Kidney epithelial cell (primary cell): ENCODE data around the gene MAFG. TPM values are rescaled to one million over a fixed set of nuclear protein-coding genes. Genes with fewer than 3 reads are reported as not detected.
"Not testable (repeated sequence)": the region's sequence is repeated elsewhere in the genome, so short reads cannot be mapped to it uniquely, and the experiment has no call there.

ENCODE experiments used
- DNase-seq: peaks from one replicate; pipeline ENCODE4 v3.0.0-alpha.2; 2010; ENCODE audit warnings: low read depth
- H3K27me3 ChIP-seq: 2 replicates; pipeline ENCODE4 v1.6.0; 2011; ENCODE audit warnings: low read length; ENCODE audit not compliant: control insufficient read depth, insufficient read depth
- H3K36me3 ChIP-seq: 2 replicates; pipeline ENCODE4 v1.5.1; 2011; ENCODE audit warnings: low read length; ENCODE audit not compliant: control insufficient read depth, insufficient read depth
- H3K4me3 ChIP-seq: 2 replicates; pipeline ENCODE4 v1.5.1; 2011; ENCODE audit warnings: low read depth, mild to moderate bottlenecking, control low read depth, low read length
- CTCF ChIP-seq: IDR thresholded peaks from 2 replicates; pipeline ENCODE4 v1.5.1; 2011; ENCODE audit warnings: mild to moderate bottlenecking, moderate library complexity, low read length, control low read depth, inconsistent platforms; ENCODE audit not compliant: insufficient read depth, poor library complexity, severe bottlenecking
- total RNA-seq: library from RNA; depleted of rRNA; stranded (reverse); fragments of >200 nt; gene quantifications from 2 replicates; pipeline ENCODE4 v1.2.3, GENCODE V29; 2015

Gene MAFG
- total RNA-seq, 1 donor from 2014 or later = 41.1 TPM

- TF ChIP-seq CTCF = no peak
- no peaks in the 10 kb centered on the region for H3K36me3 ChIP-seq
- H3K4me3 ChIP-seq = no peak overlapping the region
- no peak for DNase-seq
- H3K27me3 ChIP-seq = peaks cover 28% of the 10 kb centered on the region
Observed at GRCh38 chr17:81954131-81955057, 26.9 kb upstream of the MAFG start.

- DNase-seq, H3K36me3 ChIP-seq, H3K4me3 ChIP-seq: not testable (repeated sequence)
- H3K27me3 ChIP-seq = peaks cover 19% of the 10 kb centered on the region
Observed at GRCh38 chr17:81953443-81953842, 25.9 kb upstream of the MAFG start.

GRCh38 chr17:81952792-81953228 lies 25.3 kb upstream of the MAFG start:
- Histone ChIP-seq H3K27me3 (peaks cover 13% of the 10 kb centered on the region), H3K4me3 (no peak overlapping the region), H3K36me3 (no peaks in the 10 kb centered on the region)
- no peak for TF ChIP-seq CTCF
- no peak for DNase-seq

- Histone ChIP-seq H3K27me3 (peaks cover 8% of the 10 kb centered on the region), H3K36me3 (no peaks in the 10 kb centered on the region), H3K4me3 (no peak overlapping the region)
- DNase-seq = no peak
- no peak for TF ChIP-seq CTCF
Observed at GRCh38 chr17:81951785-81952684, 24.5 kb upstream of the MAFG start.

- no peak for TF ChIP-seq CTCF
- H3K27me3 ChIP-seq = peaks cover 6% of the 10 kb centered on the region
- DNase-seq = no peak
Observed at GRCh38 chr17:81950501-81950900, 23.0 kb upstream of the MAFG start.

More at GRCh38 chr17:81950501-81950900, 23.0 kb upstream of the MAFG start:
- no peak overlapping the region for H3K4me3 ChIP-seq
- H3K36me3 ChIP-seq = no peaks in the 10 kb centered on the region
